ENCODE data around the gene GSDMA.
A peak's percentile ranks its signal among the peaks of the same experiment; 100 is the strongest.

Gene GSDMA

GRCh38 chr17:39962642-39963220, at the start of gene GSDMA:
TSS of gene GSDMA (plus strand) at chr17:39963004. CDS start at chr17:39965688, 2,684 bp downstream.
- Histone ChIP-seq H3K4me3 (ENCODE audit: low read depth, low read length) (no peak within 1 kb of the TSS), H3K27ac (ENCODE audit: extremely low read depth, low read depth, low read length) (no peak within 1 kb of the TSS), H3K36me3 (ENCODE audit: control insufficient read depth in 2 of 2, insufficient read depth in 1 of 2, low read length in 2 of 2) (no peaks in the 10 kb centered on the region), H3K4me1 (ENCODE audit: control insufficient read depth, insufficient read depth, low read length) (peaks cover 2% of the 10 kb centered on the region), H3K9me3 (ENCODE audit: control insufficient read depth, insufficient read depth, low read depth, low read length) (no peaks in the 10 kb centered on the region)
- TF ChIP-seq ZFHX2 (tag by site-specific recombination; conservative IDR thresholded peaks at IDR 0.05) = peak; percentile 89
- TF ChIP-seq EGR2 (tag by site-specific recombination; IDR thresholded peaks at IDR 0.05; ENCODE audit: low read depth) = peak; percentile 96
- TF ChIP-seq, protein P1, sequence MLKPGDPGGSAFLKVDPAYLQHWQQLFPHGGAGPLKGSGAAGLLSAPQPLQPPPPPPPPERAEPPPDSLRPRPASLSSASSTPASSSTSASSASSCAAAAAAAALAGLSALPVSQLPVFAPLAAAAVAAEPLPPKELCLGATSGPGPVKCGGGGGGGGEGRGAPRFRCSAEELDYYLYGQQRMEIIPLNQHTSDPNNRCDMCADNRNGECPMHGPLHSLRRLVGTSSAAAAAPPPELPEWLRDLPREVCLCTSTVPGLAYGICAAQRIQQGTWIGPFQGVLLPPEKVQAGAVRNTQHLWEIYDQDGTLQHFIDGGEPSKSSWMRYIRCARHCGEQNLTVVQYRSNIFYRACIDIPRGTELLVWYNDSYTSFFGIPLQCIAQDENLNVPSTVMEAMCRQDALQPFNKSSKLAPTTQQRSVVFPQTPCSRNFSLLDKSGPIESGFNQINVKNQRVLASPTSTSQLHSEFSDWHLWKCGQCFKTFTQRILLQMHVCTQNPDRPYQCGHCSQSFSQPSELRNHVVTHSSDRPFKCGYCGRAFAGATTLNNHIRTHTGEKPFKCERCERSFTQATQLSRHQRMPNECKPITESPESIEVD (tag by site-specific recombination; IDR thresholded peaks at IDR 0.05) = no peak
- TF ChIP-seq ZNF211 (tag by site-specific recombination; IDR thresholded peaks at IDR 0.05; ENCODE audit: low read depth) = no peak
- ChIA-PET CTCF (interaction anchor here (0.8 to 6.9 kb wide), 4 partner anchors 10 to 341 kb away, joined by 3 to 72 read pairs (median 4); partner anchors contain the start of genes CSF3 and PSMD3), POLR2A (interaction anchor here (0.7 kb wide), 1 partner anchor 716 kb away, joined by 3 read pairs; no protein-coding TSS in a partner anchor)

DNA sequence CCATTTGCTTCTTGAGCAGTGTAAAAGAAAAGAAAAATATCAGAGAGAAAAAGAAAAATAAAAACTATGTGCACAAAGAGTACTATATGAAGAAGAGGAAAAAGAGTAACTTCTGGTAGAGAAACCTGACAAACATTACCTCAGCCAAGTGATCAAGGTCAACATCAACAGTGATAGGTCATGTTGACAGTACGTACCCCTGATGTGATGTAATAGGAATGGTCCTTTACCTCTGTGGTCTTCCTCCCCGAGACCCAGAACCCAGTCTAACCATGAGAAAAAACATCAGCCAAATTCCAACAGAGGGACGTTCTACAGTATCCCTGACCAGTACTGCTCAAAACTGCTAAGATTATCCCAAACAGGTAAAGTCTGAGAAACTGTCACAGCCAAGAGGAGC, 48.8 kb upstream of the GSDMA start:
- H3K27ac ChIP-seq (ENCODE audit: extremely low read depth, low read depth, low read length) = no peak overlapping the region
- no peak overlapping the region for H3K4me3 ChIP-seq (ENCODE audit: low read depth, low read length)
- peaks cover 3 to 30% of the 10 kb centered on the region in 2 experiments; a peak in 2 of 3 replicates for H3K36me3 ChIP-seq (ENCODE audit: control insufficient read depth in 2 of 2, insufficient read depth in 1 of 2, low read length in 2 of 2)
- no peaks in the 10 kb centered on the region for H3K9me3 ChIP-seq (ENCODE audit: control insufficient read depth, insufficient read depth, low read depth, low read length)
- ChIA-PET CTCF (interaction anchor here (0.6 to 0.9 kb wide), 2 partner anchors 45 to 197 kb away, joined by 3 to 5 read pairs; no protein-coding TSS in a partner anchor), POLR2A (no interaction called here)
- no peak for TF ChIP-seq ZNF530 (tag by site-specific recombination; IDR thresholded peaks at IDR 0.05; ENCODE audit: low read depth)
- TF ChIP-seq ZNF274 (IDR thresholded peaks at IDR 0.05; ENCODE audit: low read length) = no peak
- no peak for TF ChIP-seq ZNF274 (tag by site-specific recombination; IDR thresholded peaks at IDR 0.05; ENCODE audit: borderline replicate concordance)
- TF ChIP-seq ZNF174 (tag by site-specific recombination; IDR thresholded peaks at IDR 0.05) = no peak
- TF ChIP-seq SETDB1 (IDR thresholded peaks at IDR 0.05; ENCODE audit: insufficient read length, low read length) = no peak
- TF ChIP-seq YY2 (tag by site-specific recombination; IDR thresholded peaks at IDR 0.05) = no peak
- TF ChIP-seq ZNF514 (tag by site-specific recombination; IDR thresholded peaks at IDR 0.05) = no peak
- TF ChIP-seq, protein P2, sequence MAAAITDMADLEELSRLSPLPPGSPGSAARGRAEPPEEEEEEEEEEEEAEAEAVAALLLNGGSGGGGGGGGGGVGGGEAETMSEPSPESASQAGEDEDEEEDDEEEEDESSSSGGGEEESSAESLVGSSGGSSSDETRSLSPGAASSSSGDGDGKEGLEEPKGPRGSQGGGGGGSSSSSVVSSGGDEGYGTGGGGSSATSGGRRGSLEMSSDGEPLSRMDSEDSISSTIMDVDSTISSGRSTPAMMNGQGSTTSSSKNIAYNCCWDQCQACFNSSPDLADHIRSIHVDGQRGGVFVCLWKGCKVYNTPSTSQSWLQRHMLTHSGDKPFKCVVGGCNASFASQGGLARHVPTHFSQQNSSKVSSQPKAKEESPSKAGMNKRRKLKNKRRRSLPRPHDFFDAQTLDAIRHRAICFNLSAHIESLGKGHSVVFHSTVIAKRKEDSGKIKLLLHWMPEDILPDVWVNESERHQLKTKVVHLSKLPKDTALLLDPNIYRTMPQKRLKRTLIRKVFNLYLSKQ (tag by site-specific recombination; IDR thresholded peaks at IDR 0.05; ENCODE audit: borderline replicate concordance) = no peak
- no peak for TF ChIP-seq ZNF214 (tag by site-specific recombination; IDR thresholded peaks at IDR 0.05; ENCODE audit: borderline replicate concordance)
- TF ChIP-seq ZNF16 (tag by site-specific recombination; IDR thresholded peaks at IDR 0.05; ENCODE audit: low read depth) = no peak
- no peak for TF ChIP-seq ZNF521 (tag by site-specific recombination; IDR thresholded peaks at IDR 0.05)
- no peak for TF ChIP-seq ZNF677 (tag by site-specific recombination; IDR thresholded peaks at IDR 0.05)
- TF ChIP-seq ZNF175 (tag by site-specific recombination; IDR thresholded peaks at IDR 0.05) = no peak
- TF ChIP-seq, protein P3, sequence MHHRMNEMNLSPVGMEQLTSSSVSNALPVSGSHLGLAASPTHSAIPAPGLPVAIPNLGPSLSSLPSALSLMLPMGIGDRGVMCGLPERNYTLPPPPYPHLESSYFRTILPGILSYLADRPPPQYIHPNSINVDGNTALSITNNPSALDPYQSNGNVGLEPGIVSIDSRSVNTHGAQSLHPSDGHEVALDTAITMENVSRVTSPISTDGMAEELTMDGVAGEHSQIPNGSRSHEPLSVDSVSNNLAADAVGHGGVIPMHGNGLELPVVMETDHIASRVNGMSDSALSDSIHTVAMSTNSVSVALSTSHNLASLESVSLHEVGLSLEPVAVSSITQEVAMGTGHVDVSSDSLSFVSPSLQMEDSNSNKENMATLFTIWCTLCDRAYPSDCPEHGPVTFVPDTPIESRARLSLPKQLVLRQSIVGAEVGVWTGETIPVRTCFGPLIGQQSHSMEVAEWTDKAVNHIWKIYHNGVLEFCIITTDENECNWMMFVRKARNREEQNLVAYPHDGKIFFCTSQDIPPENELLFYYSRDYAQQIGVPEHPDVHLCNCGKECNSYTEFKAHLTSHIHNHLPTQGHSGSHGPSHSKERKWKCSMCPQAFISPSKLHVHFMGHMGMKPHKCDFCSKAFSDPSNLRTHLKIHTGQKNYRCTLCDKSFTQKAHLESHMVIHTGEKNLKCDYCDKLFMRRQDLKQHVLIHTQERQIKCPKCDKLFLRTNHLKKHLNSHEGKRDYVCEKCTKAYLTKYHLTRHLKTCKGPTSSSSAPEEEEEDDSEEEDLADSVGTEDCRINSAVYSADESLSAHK (tag by site-specific recombination; IDR thresholded peaks at IDR 0.05) = no peak
- no peak for TF ChIP-seq ZNF366 (tag by site-specific recombination; conservative IDR thresholded peaks at IDR 0.05)
- H3K4me1 ChIP-seq (ENCODE audit: control insufficient read depth, insufficient read depth, low read length) = no peaks in the 10 kb centered on the region
